NOMO-1 treated with dmso at 0.1 percent for 144 hours (cell line): ENCODE measurements around the gene PHLDB1.
"Not testable (repeated sequence)": the region's sequence is repeated elsewhere in the genome, so short reads cannot be mapped to it uniquely, and the experiment has no call there.

Source experiments
- DNase-seq: peaks from one replicate; lab custom pipeline; 2025; ENCODE audit not compliant: unreplicated experiment; lab: John Stamatoyannopoulos, UW

The PHLDB1 gene

GRCh38 chr11:118607401-118608359 is at the start of gene PHLDB1:
PHLDB1 (plus strand) TSS chr11:118607615; CDS start chr11:118613837, 6,222 bp downstream.
- no peak for DNase-seq

GRCh38 chr11:118560806-118561205 is 46.6 kb upstream of the PHLDB1 start:
- DNase-seq = no peak

GRCh38 chr11:118565051-118565450 is 42.4 kb upstream of the PHLDB1 start:
- no peak for DNase-seq

GRCh38 chr11:118569670-118570069 is 37.7 kb upstream of the PHLDB1 start:
- DNase-seq = no peak

- DNase-seq = no peak
These were observed 36.6 kb upstream of the PHLDB1 start for GRCh38 chr11:118570787-118571186.

GRCh38 chr11:118571701-118572060 is 35.7 kb upstream of the PHLDB1 start:
- not testable (repeated sequence) for DNase-seq

- peak; percentile 68 for DNase-seq
These were observed 35.1 kb upstream of the PHLDB1 start, which contains the start of gene ARCN1 for GRCh38 chr11:118572061-118572980. ARCN1 (plus strand) TSS chr11:118572409; CDS start chr11:118572548, 139 bp downstream.

- DNase-seq = peak; percentile 4
These were observed 34.3 kb upstream of the PHLDB1 start for GRCh38 chr11:118572981-118573550.

- no peak for DNase-seq
These were observed 32.8 kb upstream of the PHLDB1 start for GRCh38 chr11:118574636-118575035.

- not testable (repeated sequence) for DNase-seq
These were observed 29.4 kb upstream of the PHLDB1 start for GRCh38 chr11:118577995-118578394.

GRCh38 chr11:118581057-118581456 is 26.4 kb upstream of the PHLDB1 start:
- no peak for DNase-seq

GRCh38 chr11:118587952-118588351 is 19.5 kb upstream of the PHLDB1 start:
- DNase-seq = no peak

- DNase-seq = no peak
These were observed 14.6 kb upstream of the PHLDB1 start for GRCh38 chr11:118592616-118593367.

- not testable (repeated sequence) for DNase-seq
These were observed 12.4 kb upstream of the PHLDB1 start for GRCh38 chr11:118594984-118595383.

- DNase-seq = peak; percentile 56
These were observed 10.9 kb upstream of the PHLDB1 start for GRCh38 chr11:118596224-118597146.

- DNase-seq = no peak
These were observed 9.9 kb upstream of the PHLDB1 start for GRCh38 chr11:118597556-118597955.

- no peak for DNase-seq
These were observed 5.1 kb upstream of the PHLDB1 start for GRCh38 chr11:118602331-118602730.

- not testable (repeated sequence) for DNase-seq
These were observed 3.7 kb upstream of the PHLDB1 start for GRCh38 chr11:118603709-118604108.

- DNase-seq = no peak
These were observed 2.8 kb upstream of the PHLDB1 start for GRCh38 chr11:118604566-118604965.
